GM12878 (cell line): Measurements from ENCODE around the gene SHISA7. TPM values are rescaled to one million over a fixed set of nuclear protein-coding genes. Genes with fewer than 3 reads are reported as not detected.

Source experiments
- ATAC-seq: fragments of 200-7000 bp; cut with Tn5 transposase; 3 replicates; pipeline ENCODE4 v1.9.1; 2020; ENCODE audit warnings: mild to moderate bottlenecking, moderate library complexity
- BruUV-seq: library from RNA; stranded (reverse); fragments of 400-500 nt; replicated peaks from 2 replicates; lab custom pipeline; 2021; lab: Mats Ljungman, UMichigan
- CTCF ChIA-PET: fragments of 300-600 bp; sonication (Branson Sonifier 250); formaldehyde crosslinking; extraction: SDS; loops from one replicate; lab custom pipeline; 2021; ENCODE audit warnings: inconsistent platforms; lab: Yijun Ruan, JAX
- POLR2A ChIA-PET: fragments of 350-600 bp; formaldehyde crosslinking; extraction: SDS; loops from one replicate; lab custom pipeline; 2021; ENCODE audit warnings: inconsistent platforms; lab: Charles Lee
- RAD21 ChIA-PET: fragments of 300-600 bp; sonication (Branson Sonifier 250); formaldehyde crosslinking; loops from one replicate; lab custom pipeline; 2023; ENCODE audit warnings: antibody characterized with exemption; ENCODE audit not compliant: unreplicated experiment; lab: Charles Lee
- SMC1A ChIA-PET: fragments of 300-600 bp; sonication (Branson Sonifier 250); formaldehyde crosslinking; loops from one replicate; lab custom pipeline; 2023; ENCODE audit not compliant: unreplicated experiment, uncharacterized antibody; lab: Charles Lee
- DNase-seq: peaks from one replicate; pipeline ENCODE4 v3.0.0-alpha.2; 2011; ENCODE audit warnings: low read depth, low spot score
- FAIRE-seq: peaks from 3 replicates; lab custom pipeline; 2011; peaks lifted over from hg19 to GRCh38; lab: Jason Lieb, UNC
- H2AFZ ChIP-seq: 2 replicates; pipeline ENCODE4 v1.6.0; 2011; ENCODE audit warnings: low read depth, low read length, control low read depth; ENCODE audit not compliant: control insufficient read depth
- H3K27ac ChIP-seq: 2 replicates; pipeline ENCODE4 v1.5.1; 2011; ENCODE audit warnings: control low read depth; ENCODE audit not compliant: control insufficient read depth, insufficient read depth
- H3K27me3 ChIP-seq, 2 experiments: replicated peaks in 1 of 2; 2 replicates each; pipeline versions ENCODE4 v1.6.0 to v1.6.1; 2011; ENCODE audit warnings: low read length in 1 of 2; ENCODE audit not compliant: control insufficient read depth in 2 of 2, insufficient read depth in 2 of 2
- H3K36me3 ChIP-seq, 2 experiments: 2 replicates each; pipeline ENCODE4 v1.5.1; 2011; ENCODE audit warnings: low read length in 1 of 2; ENCODE audit not compliant: control insufficient read depth in 2 of 2, insufficient read depth in 2 of 2
- H3K4me1 ChIP-seq: 2 replicates; pipeline ENCODE4 v1.6.1; 2011; ENCODE audit warnings: mild to moderate bottlenecking, low read length, moderate library complexity, mixed read lengths; ENCODE audit not compliant: control insufficient read depth, insufficient read depth
- H3K4me2 ChIP-seq: 2 replicates; pipeline ENCODE4 v1.6.0; 2011; ENCODE audit warnings: control low read depth; ENCODE audit not compliant: control insufficient read depth, insufficient read depth
- H3K4me3 ChIP-seq: fragments of 200-600 bp; sonication (generic); 2 replicates; pipeline ENCODE4 v1.5.1; 2016
- H3K79me2 ChIP-seq: 2 replicates; pipeline ENCODE4 v1.6.0; 2011; ENCODE audit warnings: low read length; ENCODE audit not compliant: control insufficient read depth, insufficient read depth
- H3K9ac ChIP-seq: 2 replicates; pipeline ENCODE4 v1.8.0; 2011; ENCODE audit warnings: low read length, control low read depth, mixed read lengths; ENCODE audit not compliant: control insufficient read depth, insufficient read depth
- H3K9me3 ChIP-seq: replicated peaks from 3 replicates; pipeline ENCODE4 v1.5.1; 2011; ENCODE audit warnings: mild to moderate bottlenecking, low read length; ENCODE audit not compliant: control insufficient read depth, insufficient read depth
- H4K20me1 ChIP-seq: 2 replicates; pipeline ENCODE4 v1.6.0; 2011; ENCODE audit not compliant: control insufficient read depth, insufficient read depth
- ASH2L ChIP-seq: fragments of 300-600, 200-600 bp; sonication (generic); IDR thresholded peaks from 2 replicates; pipeline ENCODE4 v1.6.1; 2017; ENCODE audit warnings: low read depth, mild to moderate bottlenecking, borderline replicate concordance
- CBFB ChIP-seq: IDR thresholded peaks from 2 replicates; pipeline ENCODE4 v1.6.1; 2016; ENCODE audit warnings: antibody characterized with exemption, low read depth
- JUNB ChIP-seq: IDR thresholded peaks from 2 replicates; pipeline ENCODE4 v1.6.1; 2016; ENCODE audit warnings: antibody characterized with exemption, mild to moderate bottlenecking
- NR2C2 ChIP-seq: IDR thresholded peaks from 2 replicates; pipeline ENCODE4 v1.6.1; 2011; ENCODE audit warnings: borderline replicate concordance, low read depth; ENCODE audit not compliant: control insufficient read depth, insufficient read length
- PML ChIP-seq: IDR thresholded peaks from 2 replicates; pipeline ENCODE4 v1.6.1; 2012; ENCODE audit warnings: low read length, inconsistent platforms
- RAD21 ChIP-seq: IDR thresholded peaks from 2 replicates; pipeline ENCODE4 v1.6.1; 2011; ENCODE audit warnings: mild to moderate bottlenecking, low read depth, low read length, moderate library complexity; ENCODE audit not compliant: insufficient read depth
- SMC3 ChIP-seq: IDR thresholded peaks from 2 replicates; pipeline ENCODE4 v1.6.1; 2011; ENCODE audit warnings: low read length, improper control_type of control experiment, borderline replicate concordance
- ZNF24 ChIP-seq: fragments of 450-650 bp; IDR thresholded peaks from 2 replicates; pipeline ENCODE4 v1.6.1; 2017; ENCODE audit warnings: antibody characterized with exemption, mild to moderate bottlenecking
- WGBS: methylation state at CpG from one replicate; pipeline ENCODE4 v1.1.6; 2016; ENCODE audit warnings: low lambda C conversion rate; ENCODE audit not compliant: insufficient replicate concordance, insufficient coverage; ENCODE audit errors: missing lambda C conversion rate; 5-methylcytosine and 5-hydroxymethylcytosine counted together
- in situ Hi-C: fragments of 300-500 bp; cut with MboI; formaldehyde crosslinking; loops from 9 replicates; pipeline ENCODE4 v1.14.3; 2018; ENCODE audit warnings: mixed read lengths
- intact Hi-C: fragments of 100-400 bp; cut with micrococcal nuclease; formaldehyde crosslinking; loops from one replicate; pipeline ENCODE4 v1.14.2; 2022; ENCODE audit not compliant: unreplicated experiment
- polyA plus RNA-seq, 11 experiments: library from polyadenylated mRNA; depleted of rRNA in 4 of 11; unstranded in 6 of 11; stranded (reverse) in 5 of 11; fragments of >200 nt; fragmentation: Nextera tagmentation in 4 of 11; fragmentation: Illumina TruSeq in 1 of 11; extraction: Ambion mirVana in 4 of 11; extraction: Trizol in 1 of 11; gene quantifications; 1 replicate in 1 of 11; 2 replicates in 10 of 11; pipeline versions ENCODE4 v1.2.1 to v1.2.3, GENCODE V29; 2011 to 2016; ENCODE audit warnings: inconsistent platforms in 2 of 11, missing spikeins in 2 of 11, low read depth in 1 of 11
- total RNA-seq, 4 experiments: library from RNA; depleted of rRNA in 3 of 4; stranded (reverse); fragments of >200 nt in 3 of 4; fragmentation: Illumina TruSeq in 1 of 4; extraction: Trizol in 1 of 4; gene quantifications; 2 replicates each; pipeline versions ENCODE4 v1.2.1 to v1.2.3, GENCODE V29; 2013 to 2021
- TF ChIP-seq, protein P1 (sequence below), 3 experiments: IDR thresholded peaks in 2 of 3; conservative IDR thresholded peaks in 1 of 3; 2 replicates each; pipeline ENCODE4 v1.5.1; 2011; ENCODE audit warnings: low read depth in 3 of 3, low read length in 3 of 3, mild to moderate bottlenecking in 3 of 3, control low read depth in 2 of 3, moderate library complexity in 2 of 3, inconsistent platforms in 1 of 3, mixed read lengths in 1 of 3; ENCODE audit not compliant: control insufficient read depth in 2 of 3, insufficient read depth in 1 of 3; ENCODE audit errors: extremely low read depth in 1 of 3
- TF ChIP-seq, protein P2 (sequence below): fragments of 450-650 bp; IDR thresholded peaks from 2 replicates; pipeline ENCODE4 v1.6.1; 2017; ENCODE audit warnings: low read depth, mild to moderate bottlenecking, moderate library complexity
- TF ChIP-seq, protein P3 (sequence below): fragments of 450-650 bp; IDR thresholded peaks from 2 replicates; pipeline ENCODE4 v1.6.1; 2017; ENCODE audit warnings: antibody characterized with exemption, mild to moderate bottlenecking, moderate library complexity

The SHISA7 gene
- total and polyA plus RNA-seq, 10 of the 15 experiments (the other 5 are each of a cell fraction or from before 2014, with no cell fraction given) = 0.03 TPM; not detected in 9

DNA sequence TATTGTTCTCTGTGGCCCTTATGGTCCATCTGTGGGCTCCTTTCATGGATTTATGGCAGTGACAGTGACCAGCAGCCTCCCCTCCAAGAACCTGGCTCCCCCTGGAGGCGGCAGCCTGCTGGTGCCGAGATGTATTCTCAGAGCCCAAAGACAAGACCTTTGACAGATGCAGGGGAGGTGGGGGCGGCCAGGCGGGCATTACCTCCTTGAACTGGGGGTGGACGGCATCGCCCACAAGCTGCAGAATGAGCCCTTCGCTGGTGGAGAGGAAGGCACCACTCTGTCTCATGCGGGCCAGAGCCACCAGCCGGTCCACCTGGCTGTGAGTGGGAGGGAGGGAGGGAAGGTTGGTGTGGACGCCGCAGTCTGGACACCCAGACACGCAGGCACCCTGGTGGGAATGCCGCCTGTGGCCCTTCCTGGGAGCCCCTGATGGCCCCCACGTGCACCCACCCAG is 11.7 kb upstream of the SHISA7 start:
- CTCF ChIA-PET = interaction anchor here (1.5 kb wide), 1 partner anchor 161 kb away, joined by 4 read pairs; no protein-coding TSS in a partner anchor

More for the DNA sequence above, 11.7 kb upstream of the SHISA7 start:
- DNase-seq (no peak), FAIRE-seq (no peak), ATAC-seq (peak; percentile 74)
- TF ChIP-seq, protein P1, sequence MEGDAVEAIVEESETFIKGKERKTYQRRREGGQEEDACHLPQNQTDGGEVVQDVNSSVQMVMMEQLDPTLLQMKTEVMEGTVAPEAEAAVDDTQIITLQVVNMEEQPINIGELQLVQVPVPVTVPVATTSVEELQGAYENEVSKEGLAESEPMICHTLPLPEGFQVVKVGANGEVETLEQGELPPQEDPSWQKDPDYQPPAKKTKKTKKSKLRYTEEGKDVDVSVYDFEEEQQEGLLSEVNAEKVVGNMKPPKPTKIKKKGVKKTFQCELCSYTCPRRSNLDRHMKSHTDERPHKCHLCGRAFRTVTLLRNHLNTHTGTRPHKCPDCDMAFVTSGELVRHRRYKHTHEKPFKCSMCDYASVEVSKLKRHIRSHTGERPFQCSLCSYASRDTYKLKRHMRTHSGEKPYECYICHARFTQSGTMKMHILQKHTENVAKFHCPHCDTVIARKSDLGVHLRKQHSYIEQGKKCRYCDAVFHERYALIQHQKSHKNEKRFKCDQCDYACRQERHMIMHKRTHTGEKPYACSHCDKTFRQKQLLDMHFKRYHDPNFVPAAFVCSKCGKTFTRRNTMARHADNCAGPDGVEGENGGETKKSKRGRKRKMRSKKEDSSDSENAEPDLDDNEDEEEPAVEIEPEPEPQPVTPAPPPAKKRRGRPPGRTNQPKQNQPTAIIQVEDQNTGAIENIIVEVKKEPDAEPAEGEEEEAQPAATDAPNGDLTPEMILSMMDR (IDR thresholded peaks at IDR 0.05 in 2 of 3, conservative IDR thresholded peaks at IDR 0.05 in 1 of 3; ENCODE audit: control insufficient read depth in 2 of 3, extremely low read depth in 1 of 3, insufficient read depth in 1 of 3, low read depth in 3 of 3, low read length in 3 of 3) = peak; percentile 56 to 70 (median 63)
- TF ChIP-seq, protein P2, sequence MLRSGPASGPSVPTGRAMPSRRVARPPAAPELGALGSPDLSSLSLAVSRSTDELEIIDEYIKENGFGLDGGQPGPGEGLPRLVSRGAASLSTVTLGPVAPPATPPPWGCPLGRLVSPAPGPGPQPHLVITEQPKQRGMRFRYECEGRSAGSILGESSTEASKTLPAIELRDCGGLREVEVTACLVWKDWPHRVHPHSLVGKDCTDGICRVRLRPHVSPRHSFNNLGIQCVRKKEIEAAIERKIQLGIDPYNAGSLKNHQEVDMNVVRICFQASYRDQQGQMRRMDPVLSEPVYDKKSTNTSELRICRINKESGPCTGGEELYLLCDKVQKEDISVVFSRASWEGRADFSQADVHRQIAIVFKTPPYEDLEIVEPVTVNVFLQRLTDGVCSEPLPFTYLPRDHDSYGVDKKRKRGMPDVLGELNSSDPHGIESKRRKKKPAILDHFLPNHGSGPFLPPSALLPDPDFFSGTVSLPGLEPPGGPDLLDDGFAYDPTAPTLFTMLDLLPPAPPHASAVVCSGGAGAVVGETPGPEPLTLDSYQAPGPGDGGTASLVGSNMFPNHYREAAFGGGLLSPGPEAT = no peak
- no peak for TF ChIP-seq CBFB
- peak; percentile 44; the same call in 1 of the 2 replicates for TF ChIP-seq RAD21
- no peak for TF ChIP-seq ZNF24
- TF ChIP-seq, protein P3, sequence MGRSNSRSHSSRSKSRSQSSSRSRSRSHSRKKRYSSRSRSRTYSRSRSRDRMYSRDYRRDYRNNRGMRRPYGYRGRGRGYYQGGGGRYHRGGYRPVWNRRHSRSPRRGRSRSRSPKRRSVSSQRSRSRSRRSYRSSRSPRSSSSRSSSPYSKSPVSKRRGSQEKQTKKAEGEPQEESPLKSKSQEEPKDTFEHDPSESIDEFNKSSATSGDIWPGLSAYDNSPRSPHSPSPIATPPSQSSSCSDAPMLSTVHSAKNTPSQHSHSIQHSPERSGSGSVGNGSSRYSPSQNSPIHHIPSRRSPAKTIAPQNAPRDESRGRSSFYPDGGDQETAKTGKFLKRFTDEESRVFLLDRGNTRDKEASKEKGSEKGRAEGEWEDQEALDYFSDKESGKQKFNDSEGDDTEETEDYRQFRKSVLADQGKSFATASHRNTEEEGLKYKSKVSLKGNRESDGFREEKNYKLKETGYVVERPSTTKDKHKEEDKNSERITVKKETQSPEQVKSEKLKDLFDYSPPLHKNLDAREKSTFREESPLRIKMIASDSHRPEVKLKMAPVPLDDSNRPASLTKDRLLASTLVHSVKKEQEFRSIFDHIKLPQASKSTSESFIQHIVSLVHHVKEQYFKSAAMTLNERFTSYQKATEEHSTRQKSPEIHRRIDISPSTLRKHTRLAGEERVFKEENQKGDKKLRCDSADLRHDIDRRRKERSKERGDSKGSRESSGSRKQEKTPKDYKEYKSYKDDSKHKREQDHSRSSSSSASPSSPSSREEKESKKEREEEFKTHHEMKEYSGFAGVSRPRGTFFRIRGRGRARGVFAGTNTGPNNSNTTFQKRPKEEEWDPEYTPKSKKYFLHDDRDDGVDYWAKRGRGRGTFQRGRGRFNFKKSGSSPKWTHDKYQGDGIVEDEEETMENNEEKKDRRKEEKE = no peak
- no peak for TF ChIP-seq NR2C2
- no peak for TF ChIP-seq JUNB
- no peak for TF ChIP-seq ASH2L
- no peak for TF ChIP-seq PML
- TF ChIP-seq SMC3 = peak; percentile 46; the same call in 1 of the 2 replicates
- 26% methylated on average over 10 of the region's 14 CpGs for whole genome bisulfite sequencing
- BruUV-seq = no TSS peak
- Histone ChIP-seq H3K36me3 (peaks cover 3 to 4% of the 10 kb centered on the region in 2 experiments), H3K79me2 (peaks cover 3% of the 10 kb centered on the region), H3K4me1 (no peaks in the 10 kb centered on the region), H3K4me2 (no peak overlapping the region), H3K27me3 (no peaks in the 10 kb centered on the region; a peak in 2 of 4 replicates), H3K9me3 (no peaks in the 10 kb centered on the region), H3K9ac (no peak overlapping the region), H2AFZ (no peak overlapping the region), H3K27ac (no peak overlapping the region), H4K20me1 (peaks cover 4% of the 10 kb centered on the region; the same call in 1 of the 2 replicates), H3K4me3 (no peak overlapping the region)
- ChIA-PET RAD21 (no interaction called here), SMC1A (no interaction called here), POLR2A (no interaction called here)
- in situ Hi-C loops (no loop called here), intact Hi-C loops (no loop called here)
